ENCODE measurements around the gene CAMLG. TPM values are rescaled to one million over a fixed set of nuclear protein-coding genes. Genes with fewer than 3 reads are reported as not detected.
"Not testable (repeated sequence)": the region's sequence is repeated elsewhere in the genome, so short reads cannot be mapped to it uniquely, and the experiment has no call there.

CAMLG gene
- polyA plus RNA-seq (2013) = 107 TPM

GRCh38 chr5:134738133-134738962, at the start of gene CAMLG:
CAMLG (plus strand) TSS chr5:134738548; CDS start chr5:134738621, 73 bp downstream.
- CTCF ChIA-PET = interaction anchor here (0.7 to 6.4 kb wide), 8 partner anchors 12 to 164 kb away, joined by 3 to 52 read pairs (median 5); partner anchors contain the start of gene DDX46
- POLR2A ChIA-PET = interaction anchor here (0.5 to 1.6 kb wide), 6 partner anchors 20 to 684 kb away, joined by 3 to 6 read pairs (median 3); partner anchors contain the start of gene DDX46
- Histone ChIP-seq H3K9me3 (ENCODE audit: control extremely low read depth in 1 of 5, control insufficient read depth in 4 of 5, insufficient read depth in 2 of 5, low read depth in 1 of 5, low read length in 4 of 5) (no peaks in the 10 kb centered on the region), H3K27me3 (replicated peaks in 2 of 5; ENCODE audit: control insufficient read depth in 4 of 5, insufficient read depth in 5 of 5, low read length in 4 of 5) (no peaks in the 10 kb centered on the region), H3K36me3 (ENCODE audit: control insufficient read depth in 4 of 4, insufficient read depth in 4 of 4, low read length in 3 of 4) (peaks cover 0 to 11% (median 6%) of the 10 kb centered on the region in 4 experiments), H3K4me3 (ENCODE audit: control insufficient read depth in 1 of 7, extremely low read depth in 1 of 7, insufficient read depth in 4 of 7, low read depth in 2 of 7, low read length in 6 of 7) (peak within 1 kb of the TSS; percentile 86 to 99 (median 90)), H3K27ac (ENCODE audit: insufficient read depth in 1 of 2, low read depth in 1 of 2, low read length in 2 of 2, poor library complexity in 1 of 2, severe bottlenecking in 2 of 2) (peak within 1 kb of the TSS; percentile 77 to 90), H3K4me1 (ENCODE audit: control extremely low read depth in 1 of 4, control insufficient read depth in 4 of 4, insufficient read depth in 4 of 4, low read length in 3 of 4) (peaks cover 9 to 45% (median 34%) of the 10 kb centered on the region in 4 experiments)
- DNase-seq = peak; percentile 99
- WGBS (ENCODE audit: insufficient coverage) = under 1% methylated on average over 54 of the region's 66 CpGs

GRCh38 chr5:134690144-134690543, 48.2 kb upstream of the CAMLG start:
- H3K27me3 ChIP-seq (replicated peaks in 2 of 5; ENCODE audit: control insufficient read depth in 4 of 5, insufficient read depth in 5 of 5, low read length in 4 of 5); H3K27ac ChIP-seq (ENCODE audit: insufficient read depth in 1 of 2, low read depth in 1 of 2, low read length in 2 of 2, poor library complexity in 1 of 2, severe bottlenecking in 2 of 2); DNase-seq; H3K4me1 ChIP-seq (ENCODE audit: control extremely low read depth in 1 of 4, control insufficient read depth in 4 of 4, insufficient read depth in 4 of 4, low read length in 3 of 4); H3K4me3 ChIP-seq (ENCODE audit: control insufficient read depth in 1 of 7, extremely low read depth in 1 of 7, insufficient read depth in 4 of 7, low read depth in 2 of 7, low read length in 6 of 7); H3K9me3 ChIP-seq (ENCODE audit: control extremely low read depth in 1 of 5, control insufficient read depth in 4 of 5, insufficient read depth in 2 of 5, low read depth in 1 of 5, low read length in 4 of 5): not testable (repeated sequence)
- 93% methylated on average over 8 of the region's 8 CpGs for WGBS (ENCODE audit: insufficient coverage)
- H3K36me3 ChIP-seq (ENCODE audit: control insufficient read depth in 4 of 4, insufficient read depth in 4 of 4, low read length in 3 of 4) = peaks cover 17 to 53% (median 29%) of the 10 kb centered on the region in 4 experiments
- ChIA-PET POLR2A (interaction anchor here (0.6 kb wide), 1 partner anchor 133 kb away, joined by 3 read pairs; no protein-coding TSS in a partner anchor), CTCF (interaction anchor here (0.6 kb wide), 1 partner anchor 190 kb away, joined by 3 read pairs; no protein-coding TSS in a partner anchor)

GRCh38 chr5:134692722-134693121, 45.6 kb upstream of the CAMLG start:
- Histone ChIP-seq H3K27me3 (replicated peaks in 2 of 5; ENCODE audit: control insufficient read depth in 4 of 5, insufficient read depth in 5 of 5, low read length in 4 of 5) (no peaks in the 10 kb centered on the region), H3K27ac (ENCODE audit: insufficient read depth in 1 of 2, low read depth in 1 of 2, low read length in 2 of 2, poor library complexity in 1 of 2, severe bottlenecking in 2 of 2) (no peak overlapping the region), H3K4me3 (ENCODE audit: control insufficient read depth in 1 of 7, extremely low read depth in 1 of 7, insufficient read depth in 4 of 7, low read depth in 2 of 7, low read length in 6 of 7) (no peak overlapping the region), H3K36me3 (ENCODE audit: control insufficient read depth in 4 of 4, insufficient read depth in 4 of 4, low read length in 3 of 4) (peaks cover 14 to 49% (median 29%) of the 10 kb centered on the region in 4 experiments), H3K4me1 (ENCODE audit: control extremely low read depth in 1 of 4, control insufficient read depth in 4 of 4, insufficient read depth in 4 of 4, low read length in 3 of 4) (no peaks in the 10 kb centered on the region), H3K9me3 (ENCODE audit: control extremely low read depth in 1 of 5, control insufficient read depth in 4 of 5, insufficient read depth in 2 of 5, low read depth in 1 of 5, low read length in 4 of 5) (no peaks in the 10 kb centered on the region)
- ChIA-PET CTCF (no interaction called here), POLR2A (no interaction called here)
- no peak for DNase-seq

GRCh38 chr5:134708301-134708700, 30.0 kb upstream of the CAMLG start:
- H3K27me3 ChIP-seq (replicated peaks in 2 of 5; ENCODE audit: control insufficient read depth in 4 of 5, insufficient read depth in 5 of 5, low read length in 4 of 5) = no peaks in the 10 kb centered on the region
- H3K9me3 ChIP-seq (ENCODE audit: control extremely low read depth in 1 of 5, control insufficient read depth in 4 of 5, insufficient read depth in 2 of 5, low read depth in 1 of 5, low read length in 4 of 5) = no peaks in the 10 kb centered on the region
- H3K4me3 ChIP-seq (ENCODE audit: control insufficient read depth in 1 of 7, extremely low read depth in 1 of 7, insufficient read depth in 4 of 7, low read depth in 2 of 7, low read length in 6 of 7) = no peak overlapping the region
- CTCF ChIA-PET = no interaction called here
- POLR2A ChIA-PET = no interaction called here
- H3K4me1 ChIP-seq (ENCODE audit: control extremely low read depth in 1 of 4, control insufficient read depth in 4 of 4, insufficient read depth in 4 of 4, low read length in 3 of 4) = no peaks in the 10 kb centered on the region
- no peak for DNase-seq
- no peak overlapping the region for H3K27ac ChIP-seq (ENCODE audit: insufficient read depth in 1 of 2, low read depth in 1 of 2, low read length in 2 of 2, poor library complexity in 1 of 2, severe bottlenecking in 2 of 2)
- peaks cover 15 to 45% (median 28%) of the 10 kb centered on the region in 4 experiments for H3K36me3 ChIP-seq (ENCODE audit: control insufficient read depth in 4 of 4, insufficient read depth in 4 of 4, low read length in 3 of 4)
- 100% methylated on average over 1 of the region's 1 CpG for WGBS (ENCODE audit: insufficient coverage)

GRCh38 chr5:134714120-134714519, 24.2 kb upstream of the CAMLG start:
- WGBS (ENCODE audit: insufficient coverage) = 94% methylated on average over 2 of the region's 5 CpGs
- Histone ChIP-seq H3K36me3 (ENCODE audit: control insufficient read depth in 4 of 4, insufficient read depth in 4 of 4, low read length in 3 of 4) (peaks cover 4 to 27% (median 14%) of the 10 kb centered on the region in 4 experiments), H3K4me1 (ENCODE audit: control extremely low read depth in 1 of 4, control insufficient read depth in 4 of 4, insufficient read depth in 4 of 4, low read length in 3 of 4) (no peaks in the 10 kb centered on the region), H3K27me3 (replicated peaks in 2 of 5; ENCODE audit: control insufficient read depth in 4 of 5, insufficient read depth in 5 of 5, low read length in 4 of 5) (no peaks in the 10 kb centered on the region), H3K9me3 (ENCODE audit: control extremely low read depth in 1 of 5, control insufficient read depth in 4 of 5, insufficient read depth in 2 of 5, low read depth in 1 of 5, low read length in 4 of 5) (no peaks in the 10 kb centered on the region), H3K4me3 (ENCODE audit: control insufficient read depth in 1 of 7, extremely low read depth in 1 of 7, insufficient read depth in 4 of 7, low read depth in 2 of 7, low read length in 6 of 7) (no peak overlapping the region), H3K27ac (ENCODE audit: insufficient read depth in 1 of 2, low read depth in 1 of 2, low read length in 2 of 2, poor library complexity in 1 of 2, severe bottlenecking in 2 of 2) (no peak overlapping the region)
- ChIA-PET POLR2A (no interaction called here), CTCF (interaction anchor here (0.6 to 1.2 kb wide), 2 partner anchors 26 to 158 kb away, joined by 3 read pairs; no protein-coding TSS in a partner anchor)
- no peak for DNase-seq

GRCh38 chr5:134714541-134714940, 23.8 kb upstream of the CAMLG start:
- no peak for DNase-seq
- POLR2A ChIA-PET = no interaction called here
- no peaks in the 10 kb centered on the region for H3K9me3 ChIP-seq (ENCODE audit: control extremely low read depth in 1 of 5, control insufficient read depth in 4 of 5, insufficient read depth in 2 of 5, low read depth in 1 of 5, low read length in 4 of 5)
- no peak overlapping the region for H3K27ac ChIP-seq (ENCODE audit: insufficient read depth in 1 of 2, low read depth in 1 of 2, low read length in 2 of 2, poor library complexity in 1 of 2, severe bottlenecking in 2 of 2)
- H3K27me3 ChIP-seq (replicated peaks in 2 of 5; ENCODE audit: control insufficient read depth in 4 of 5, insufficient read depth in 5 of 5, low read length in 4 of 5) = no peaks in the 10 kb centered on the region
- no CpG with 5 or more reads among the region's 3 CpGs for WGBS (ENCODE audit: insufficient coverage)
- H3K4me1 ChIP-seq (ENCODE audit: control extremely low read depth in 1 of 4, control insufficient read depth in 4 of 4, insufficient read depth in 4 of 4, low read length in 3 of 4) = no peaks in the 10 kb centered on the region
- H3K36me3 ChIP-seq (ENCODE audit: control insufficient read depth in 4 of 4, insufficient read depth in 4 of 4, low read length in 3 of 4) = peaks cover 2 to 31% (median 15%) of the 10 kb centered on the region in 4 experiments
- CTCF ChIA-PET = no interaction called here
- no peak overlapping the region for H3K4me3 ChIP-seq (ENCODE audit: control insufficient read depth in 1 of 7, extremely low read depth in 1 of 7, insufficient read depth in 4 of 7, low read depth in 2 of 7, low read length in 6 of 7)

GRCh38 chr5:134715466-134715865, 22.9 kb upstream of the CAMLG start:
- H3K9me3 ChIP-seq (ENCODE audit: control extremely low read depth in 1 of 5, control insufficient read depth in 4 of 5, insufficient read depth in 2 of 5, low read depth in 1 of 5, low read length in 4 of 5); POLR2A ChIA-PET; H3K27ac ChIP-seq (ENCODE audit: insufficient read depth in 1 of 2, low read depth in 1 of 2, low read length in 2 of 2, poor library complexity in 1 of 2, severe bottlenecking in 2 of 2); CTCF ChIA-PET; DNase-seq; H3K4me3 ChIP-seq (ENCODE audit: control insufficient read depth in 1 of 7, extremely low read depth in 1 of 7, insufficient read depth in 4 of 7, low read depth in 2 of 7, low read length in 6 of 7); H3K27me3 ChIP-seq (replicated peaks in 2 of 5; ENCODE audit: control insufficient read depth in 4 of 5, insufficient read depth in 5 of 5, low read length in 4 of 5); H3K4me1 ChIP-seq (ENCODE audit: control extremely low read depth in 1 of 4, control insufficient read depth in 4 of 4, insufficient read depth in 4 of 4, low read length in 3 of 4): not testable (repeated sequence)
- H3K36me3 ChIP-seq (ENCODE audit: control insufficient read depth in 4 of 4, insufficient read depth in 4 of 4, low read length in 3 of 4) = peaks cover 2 to 31% (median 18%) of the 10 kb centered on the region in 4 experiments
- WGBS (ENCODE audit: insufficient coverage) = 92% methylated on average over 2 of the region's 4 CpGs

Measured in common myeloid progenitor, CD34-positive (primary cell).